H1 (cell line): ENCODE results near the gene BAZ2B. TPM values are rescaled to one million over a fixed set of nuclear protein-coding genes. Genes with fewer than 3 reads are reported as not detected.

Experiments used
- CTCF ChIA-PET: fragments of 300-600 bp; sonication (Branson Sonifier 250); formaldehyde crosslinking; loops from one replicate; lab custom pipeline; 2021; ENCODE audit not compliant: partially characterized antibody; lab: Charles Lee
- POLR2A ChIA-PET: fragments of 300-600 bp; sonication (Branson Sonifier 250); formaldehyde crosslinking; loops from one replicate; lab custom pipeline; 2021; ENCODE audit warnings: inconsistent platforms; ENCODE audit not compliant: partially characterized antibody; lab: Charles Lee
- DNase-seq, 2 experiments: peaks; one replicate each; pipeline versions ENCODE4 v3.0.0 to v3.0.0-alpha.2; 2010 to 2022; ENCODE audit warnings: low spot score in 2 of 2, low read depth in 1 of 2, mixed read lengths in 1 of 2
- FAIRE-seq: peaks from 2 replicates; lab custom pipeline; 2011; peaks lifted over from hg19 to GRCh38; lab: Jason Lieb, UNC
- H2AFZ ChIP-seq: 2 replicates; pipeline ENCODE4 v1.8.1; 2012; ENCODE audit warnings: low read length, inconsistent platforms
- H2AK5ac ChIP-seq: 2 replicates; pipeline ENCODE4 v1.6.1; 2013; ENCODE audit warnings: low read depth, low read length
- H2BK120ac ChIP-seq: replicated peaks from 2 replicates; pipeline ENCODE3; 2013; ENCODE audit warnings: low read depth, low read length, inconsistent platforms
- H2BK12ac ChIP-seq: 2 replicates; pipeline ENCODE4 v1.6.1; 2013; ENCODE audit warnings: low read depth, low read length
- H2BK15ac ChIP-seq: 2 replicates; pipeline ENCODE4 v1.6.1; 2013; ENCODE audit warnings: low read length
- H2BK20ac ChIP-seq: 2 replicates; pipeline ENCODE4 v1.6.1; 2013; ENCODE audit warnings: low read length
- H2BK5ac ChIP-seq: 2 replicates; pipeline ENCODE4 v1.6.1; 2013; ENCODE audit warnings: low read depth, low read length
- H3K14ac ChIP-seq: 2 replicates; pipeline ENCODE4 v1.6.1; 2013; ENCODE audit warnings: inconsistent platforms; ENCODE audit not compliant: insufficient read length
- H3K18ac ChIP-seq: 2 replicates; pipeline ENCODE4 v1.6.1; 2013; ENCODE audit warnings: low read length; ENCODE audit errors: extremely low read depth
- H3K23ac ChIP-seq: 2 replicates; pipeline ENCODE4 v1.6.1; 2013; ENCODE audit warnings: inconsistent platforms; ENCODE audit not compliant: insufficient read length
- H3K23me2 ChIP-seq: 2 replicates; pipeline ENCODE4 v1.6.1; 2013; ENCODE audit warnings: low read depth, low read length
- H3K27ac ChIP-seq: 2 replicates; pipeline ENCODE4 v1.6.1; 2011; ENCODE audit warnings: low read depth, low read length, inconsistent platforms
- H3K27me3 ChIP-seq, 4 experiments: replicated peaks in 1 of 4; 1 replicate in 1 of 4; 2 replicates in 3 of 4; pipeline versions ENCODE4 v1.6.1 to v1.8.1; 2011 to 2013; ENCODE audit warnings: low read length in 3 of 4, mild to moderate bottlenecking in 3 of 4, inconsistent platforms in 2 of 4, mixed read lengths in 2 of 4, moderate library complexity in 1 of 4; ENCODE audit not compliant: control insufficient read depth in 3 of 4, insufficient read depth in 3 of 4; ENCODE audit errors: extremely low read depth in 1 of 4
- H3K36me3 ChIP-seq, 4 experiments: 2 replicates each; pipeline versions ENCODE4 v1.6.1 to v1.8.1; 2011 to 2013; ENCODE audit warnings: mild to moderate bottlenecking in 4 of 4, low read length in 3 of 4, moderate library complexity in 2 of 4, control low read depth in 1 of 4, inconsistent platforms in 1 of 4; ENCODE audit not compliant: insufficient read depth in 4 of 4, control insufficient read depth in 2 of 4
- H3K4ac ChIP-seq: replicated peaks from 2 replicates; pipeline ENCODE3; 2013; ENCODE audit warnings: low read length, low read depth, mixed read lengths, inconsistent platforms; ENCODE audit not compliant: insufficient read length
- H3K4me1 ChIP-seq, 4 experiments: replicated peaks in 1 of 4; 1 replicate in 1 of 4; 2 replicates in 3 of 4; pipeline versions ENCODE4 v1.6.1 to v1.8.1; 2011 to 2013; ENCODE audit warnings: low read length in 3 of 4, inconsistent platforms in 2 of 4, mixed read lengths in 1 of 4; ENCODE audit not compliant: insufficient read depth in 4 of 4, control insufficient read depth in 3 of 4
- H3K4me2 ChIP-seq, 2 experiments: 2 replicates each; pipeline versions ENCODE4 v1.6.1 to v1.8.1; 2011 to 2013; ENCODE audit warnings: low read depth in 2 of 2, low read length in 2 of 2, control low read depth in 1 of 2, inconsistent platforms in 1 of 2, mild to moderate bottlenecking in 1 of 2; ENCODE audit not compliant: insufficient read depth in 1 of 2
- H3K4me3 ChIP-seq, 4 experiments: fragments of 200-600, 300-600 bp in 1 of 4; sonication (generic), shearing (Covaris generic), sonication (Bioruptor Twin) in 1 of 4; 2 replicates each; pipeline versions ENCODE4 v1.5.1 to v1.8.1; 2011 to 2016; ENCODE audit warnings: low read length in 4 of 4, low read depth in 3 of 4, control low read depth in 2 of 4, inconsistent platforms in 2 of 4, mild to moderate bottlenecking in 2 of 4, mixed read lengths in 1 of 4, moderate library complexity in 1 of 4; ENCODE audit not compliant: insufficient read depth in 2 of 4; ENCODE audit errors: extremely low read depth in 1 of 4
- H3K56ac ChIP-seq: replicated peaks from 2 replicates; pipeline ENCODE3; 2013; ENCODE audit warnings: low read depth, mild to moderate bottlenecking, mixed read lengths, low read length, inconsistent platforms; ENCODE audit not compliant: insufficient read length
- H3K79me1 ChIP-seq: 2 replicates; pipeline ENCODE4 v1.6.1; 2013; ENCODE audit warnings: low read depth, low read length, control low read depth
- H3K79me2 ChIP-seq, 2 experiments: 2 replicates each; pipeline versions ENCODE4 v1.6.1 to v1.8.1; 2012 to 2013; ENCODE audit warnings: low read length in 2 of 2, mild to moderate bottlenecking in 2 of 2, inconsistent platforms in 1 of 2; ENCODE audit not compliant: insufficient read depth in 2 of 2, control insufficient read depth in 1 of 2
- H3K9ac ChIP-seq, 4 experiments: replicated peaks in 1 of 4; 1 replicate in 1 of 4; 2 replicates in 3 of 4; pipeline versions ENCODE4 v1.6.1 to v1.8.1; 2011 to 2013; ENCODE audit warnings: low read depth in 3 of 4, low read length in 3 of 4, control low read depth in 2 of 4, mild to moderate bottlenecking in 2 of 4, moderate library complexity in 2 of 4, inconsistent platforms in 1 of 4; ENCODE audit errors: extremely low read depth in 1 of 4
- H3K9me3 ChIP-seq, 2 experiments: 2 replicates each; pipeline versions ENCODE4 v1.6.1 to v1.8.1; 2012 to 2013; ENCODE audit warnings: mild to moderate bottlenecking in 2 of 2, moderate library complexity in 2 of 2, control low read depth in 1 of 2, inconsistent platforms in 1 of 2, low read depth in 1 of 2, low read length in 1 of 2, mixed read lengths in 1 of 2; ENCODE audit not compliant: insufficient read depth in 2 of 2
- H4K20me1 ChIP-seq, 2 experiments: replicated peaks in 1 of 2; 2 replicates each; pipeline versions ENCODE3 to v1.8.1; 2011 to 2013; ENCODE audit warnings: inconsistent platforms in 2 of 2, low read length in 2 of 2, mild to moderate bottlenecking in 1 of 2; ENCODE audit not compliant: insufficient read depth in 2 of 2, control insufficient read depth in 1 of 2
- H4K5ac ChIP-seq: 2 replicates; pipeline ENCODE4 v1.6.1; 2013; ENCODE audit warnings: low read length, low read depth, mixed read lengths, inconsistent platforms; ENCODE audit not compliant: insufficient read length
- H4K8ac ChIP-seq: 2 replicates; pipeline ENCODE4 v1.8.0; 2013; ENCODE audit warnings: mild to moderate bottlenecking, moderate library complexity, low read length, inconsistent platforms; ENCODE audit not compliant: insufficient read depth; ENCODE audit errors: extremely low read depth
- H4K91ac ChIP-seq: replicated peaks from 2 replicates; pipeline ENCODE3; 2013; ENCODE audit warnings: low read length, mixed read lengths, inconsistent platforms; ENCODE audit not compliant: insufficient read length
- ATF2 ChIP-seq: IDR thresholded peaks from 2 replicates; pipeline ENCODE4 v1.6.1; 2012; ENCODE audit warnings: low read length, inconsistent platforms
- CHD2 ChIP-seq: IDR thresholded peaks from 2 replicates; pipeline ENCODE4 v1.6.1; 2012; ENCODE audit warnings: low read length, improper control_type of control experiment
- NRF1 ChIP-seq: IDR thresholded peaks from 2 replicates; pipeline ENCODE4 v1.6.1; 2011; ENCODE audit warnings: mild to moderate bottlenecking, low read depth, low read length, improper control_type of control experiment
- ZNF274 ChIP-seq: IDR thresholded peaks from 2 replicates; pipeline ENCODE4 v1.7.0; 2012; ENCODE audit warnings: low read length, borderline replicate concordance; ENCODE audit errors: extremely low read depth
- polyA plus RNA-seq, 7 experiments: library from polyadenylated mRNA; depleted of rRNA in 3 of 7; stranded (reverse) in 5 of 7; unstranded in 2 of 7; fragments of >200 nt in 5 of 7; fragments of 200-250 nt in 2 of 7; gene quantifications; 1 replicate in 5 of 7; 2 replicates in 1 of 7; 4 replicates in 1 of 7; pipeline versions ENCODE4 v1.2.1 to v1.2.3, GENCODE V29; 2011 to 2013; ENCODE audit warnings: missing spikeins in 2 of 7, mixed read lengths in 2 of 7
- total RNA-seq: library from RNA; stranded (reverse); fragmentation: NEBNext Ultra II Directional; extraction: Animal tissue kit (Norgen Biotek cat#: 25700); gene quantifications from 2 replicates; pipeline ENCODE4 v1.2.1, GENCODE V29; 2021

The BAZ2B gene
- total and polyA plus RNA-seq, 2 of the 8 experiments (the other 6 are each of a cell fraction or from before 2014, with no cell fraction given) = 15.2 to 46.3 TPM

GRCh38 chr2:159381574-159381973, 234.8 kb downstream of the BAZ2B start:
- H3K14ac ChIP-seq = no peak overlapping the region
- H3K4me1 ChIP-seq = no peaks in the 10 kb centered on the region
- H3K79me1 ChIP-seq = no peaks in the 10 kb centered on the region
- ChIA-PET CTCF (no interaction called here), POLR2A (no interaction called here)
- H3K4me3 ChIP-seq = no peak overlapping the region; a peak in 1 of 8 replicates
- no peaks in the 10 kb centered on the region for H3K79me2 ChIP-seq
- H2BK5ac ChIP-seq = no peak overlapping the region
- H3K9me3 ChIP-seq = no peaks in the 10 kb centered on the region
- no peak overlapping the region for H3K27ac ChIP-seq
- FAIRE-seq = no peak
- no peak overlapping the region for H3K18ac ChIP-seq
- DNase-seq = no peak
- H3K23ac ChIP-seq = no peak overlapping the region
- H3K9ac ChIP-seq = no peak overlapping the region
- no peak overlapping the region for H4K5ac ChIP-seq
- H3K23me2 ChIP-seq = no peaks in the 10 kb centered on the region
- no peak overlapping the region for H3K4me2 ChIP-seq
- H2BK120ac ChIP-seq = no peak overlapping the region
- no peak overlapping the region for H2BK15ac ChIP-seq
- TF ChIP-seq CHD2 (no peak), ZNF274 (no peak), NRF1 (no peak), ATF2 (no peak)
- H2AK5ac ChIP-seq = no peak overlapping the region
- peaks cover 0 to 34% (median 9%) of the 10 kb centered on the region in 4 experiments; a peak in 4 of 8 replicates for H3K36me3 ChIP-seq
- no peak overlapping the region for H3K4ac ChIP-seq
- H2BK20ac ChIP-seq = no peak overlapping the region
- H2AFZ ChIP-seq = no peak overlapping the region
- no peak overlapping the region for H4K91ac ChIP-seq
- no peak overlapping the region for H3K56ac ChIP-seq
- no peaks in the 10 kb centered on the region for H3K27me3 ChIP-seq
- H4K8ac ChIP-seq = no peak overlapping the region
- H4K20me1 ChIP-seq = no peaks in the 10 kb centered on the region
- H2BK12ac ChIP-seq = no peak overlapping the region
